SU-DHL-6 (cell line): ENCODE data around the gene SLC27A6.

ENCODE experiments used
- H2AFZ ChIP-seq: fragments of 200-600 bp; sonication (generic); 2 replicates; pipeline ENCODE4 v1.6.1; 2014; ENCODE audit warnings: low read depth, mild to moderate bottlenecking, moderate library complexity, mixed read lengths, antibody characterized with exemption, low read length; ENCODE audit not compliant: severe bottlenecking
- H3F3A ChIP-seq: fragments of 200-600 bp; shearing (Covaris generic); 2 replicates; pipeline ENCODE4 v1.6.0; 2016; ENCODE audit warnings: antibody characterized with exemption, mild to moderate bottlenecking; ENCODE audit not compliant: insufficient read depth
- H3K27ac ChIP-seq: fragments of 200-600 bp; sonication (generic); 2 replicates; pipeline ENCODE4 v1.5.1; 2016; ENCODE audit warnings: low read depth, mild to moderate bottlenecking, low read length, moderate library complexity, mixed read lengths
- H3K27me3 ChIP-seq: fragments of 200-600 bp; sonication (generic), shearing (Covaris generic); 2 replicates; pipeline ENCODE4 v1.6.0; 2014; ENCODE audit warnings: mild to moderate bottlenecking, low read length
- H3K36me3 ChIP-seq: fragments of 200-600 bp; sonication (generic); 2 replicates; pipeline ENCODE4 v1.6.1; 2014; ENCODE audit warnings: mild to moderate bottlenecking, low read length, mixed read lengths
- H3K4me2 ChIP-seq: fragments of 300-600, 200-600 bp; shearing (Covaris generic), sonication (generic); 2 replicates; pipeline ENCODE4 v1.6.0; 2014; ENCODE audit warnings: low read length, low read depth, mild to moderate bottlenecking; ENCODE audit not compliant: poor library complexity, severe bottlenecking
- H3K4me3 ChIP-seq: fragments of 200-600 bp; sonication (generic); 2 replicates; pipeline ENCODE4 v1.5.1; 2014; ENCODE audit warnings: antibody characterized with exemption, low read length, mild to moderate bottlenecking, mixed read lengths; ENCODE audit not compliant: insufficient read depth, poor library complexity, severe bottlenecking
- H3K79me2 ChIP-seq: fragments of 200-600 bp; sonication (generic); 2 replicates; pipeline ENCODE4 v1.6.1; 2014; ENCODE audit warnings: mild to moderate bottlenecking, low read length, moderate library complexity; ENCODE audit not compliant: insufficient read depth
- H3K9ac ChIP-seq: fragments of 200-600 bp; sonication (generic); 2 replicates; pipeline ENCODE4 v1.7.0; 2014; ENCODE audit warnings: mild to moderate bottlenecking, low read length
- H3K9me2 ChIP-seq: fragments of 200-600 bp; sonication (generic); replicated peaks from 2 replicates; pipeline ENCODE4 v1.6.1; 2014; ENCODE audit warnings: low read length; ENCODE audit not compliant: insufficient read depth
- H3K9me3 ChIP-seq: fragments of 200-600 bp; sonication (generic); 2 replicates; pipeline ENCODE4 v1.6.1; 2014; ENCODE audit warnings: low read length, mixed read lengths; ENCODE audit not compliant: insufficient read depth
- H4K20me1 ChIP-seq: fragments of 200-600 bp; sonication (generic); 2 replicates; pipeline ENCODE4 v1.6.1; 2014; ENCODE audit warnings: low read depth, mild to moderate bottlenecking, antibody characterized with exemption, low read length, moderate library complexity, mixed read lengths
- CTCF ChIP-seq: fragments of 200-600 bp; sonication (generic); IDR thresholded peaks from one replicate; pipeline ENCODE4 v1.5.1; 2017; ENCODE audit warnings: antibody characterized with exemption, mild to moderate bottlenecking, low read length, moderate library complexity; ENCODE audit not compliant: insufficient read depth, poor library complexity, severe bottlenecking
- EZH2phosphoT487 ChIP-seq: fragments of 200-600 bp; sonication (generic), shearing (Covaris generic); conservative IDR thresholded peaks from 2 replicates; pipeline ENCODE4 v1.6.1; 2018; ENCODE audit warnings: mild to moderate bottlenecking, antibody characterized with exemption, low read length, moderate library complexity, mixed read lengths

SLC27A6 gene

GRCh38 chr5:129041196-129041881 is 76.1 kb downstream of the SLC27A6 start:
- Histone ChIP-seq H3K9me2 (no peaks in the 10 kb centered on the region), H3K36me3 (no peaks in the 10 kb centered on the region), H3K27ac (no peak overlapping the region), H3K9me3 (no peaks in the 10 kb centered on the region), H3K4me2 (no peak overlapping the region), H3K9ac (no peak overlapping the region), H3F3A (no peaks in the 10 kb centered on the region), H3K27me3 (no peaks in the 10 kb centered on the region), H4K20me1 (no peaks in the 10 kb centered on the region), H3K79me2 (no peaks in the 10 kb centered on the region), H2AFZ (no peak overlapping the region), H3K4me3 (no peak overlapping the region)
- TF ChIP-seq EZH2phosphoT487 (no peak), CTCF (no peak)

GRCh38 chr5:129042306-129042705 is 77.0 kb downstream of the SLC27A6 start:
- Histone ChIP-seq H3K9ac (no peak overlapping the region), H3K9me2 (no peaks in the 10 kb centered on the region), H2AFZ (no peak overlapping the region), H3K4me2 (no peak overlapping the region), H3F3A (no peaks in the 10 kb centered on the region), H4K20me1 (no peaks in the 10 kb centered on the region), H3K36me3 (no peaks in the 10 kb centered on the region), H3K27me3 (no peaks in the 10 kb centered on the region), H3K27ac (no peak overlapping the region), H3K9me3 (no peaks in the 10 kb centered on the region), H3K79me2 (no peaks in the 10 kb centered on the region), H3K4me3 (no peak overlapping the region)
- TF ChIP-seq EZH2phosphoT487 (no peak), CTCF (no peak)

- no peak overlapping the region for H2AFZ ChIP-seq
Measured at GRCh38 chr5:129043894-129044293, 78.6 kb downstream of the SLC27A6 start.

More at GRCh38 chr5:129043894-129044293, 78.6 kb downstream of the SLC27A6 start:
- H3K9ac ChIP-seq = no peak overlapping the region
- H3K27ac ChIP-seq = no peak overlapping the region
- no peaks in the 10 kb centered on the region for H4K20me1 ChIP-seq
- H3K27me3 ChIP-seq = no peaks in the 10 kb centered on the region
- H3K79me2 ChIP-seq = no peaks in the 10 kb centered on the region
- H3K9me3 ChIP-seq = no peaks in the 10 kb centered on the region
- no peak overlapping the region for H3K4me2 ChIP-seq
- no peaks in the 10 kb centered on the region for H3F3A ChIP-seq
- no peaks in the 10 kb centered on the region for H3K36me3 ChIP-seq
- TF ChIP-seq EZH2phosphoT487 (no peak), CTCF (no peak)
- no peak overlapping the region for H3K4me3 ChIP-seq
- H3K9me2 ChIP-seq = no peaks in the 10 kb centered on the region
